H1 (cell line): ENCODE results near the gene CENPO. TPM values are rescaled to one million over a fixed set of nuclear protein-coding genes. Genes with fewer than 3 reads are reported as not detected.

Experiments used
- JUN ChIP-seq: IDR thresholded peaks from 2 replicates; pipeline ENCODE4 v1.6.1; 2011; ENCODE audit warnings: low read depth, mild to moderate bottlenecking, improper control_type of control experiment, low read length
- KDM5A ChIP-seq: fragments of 200-600 bp; IDR thresholded peaks from 2 replicates; pipeline ENCODE4 v1.7.1; 2012; ENCODE audit warnings: mild to moderate bottlenecking, low read length, inconsistent platforms, mixed read lengths
- RFX5 ChIP-seq: IDR thresholded peaks from 2 replicates; pipeline ENCODE4 v1.6.1; 2011; ENCODE audit warnings: low read depth, low read length, improper control_type of control experiment, borderline replicate concordance
- RXRA ChIP-seq: IDR thresholded peaks from 2 replicates; pipeline ENCODE4 v1.6.1; 2011; ENCODE audit warnings: low read depth, mild to moderate bottlenecking, low read length, moderate library complexity; ENCODE audit not compliant: insufficient read depth
- SIN3A ChIP-seq, 2 experiments: IDR thresholded peaks in 1 of 2; conservative IDR thresholded peaks in 1 of 2; 2 replicates each; pipeline ENCODE4 v1.6.1; 2011 to 2012; ENCODE audit warnings: low read length in 2 of 2, improper control_type of control experiment in 1 of 2, low read depth in 1 of 2, mild to moderate bottlenecking in 1 of 2
- TAF7 ChIP-seq: optimal IDR thresholded peaks from 2 replicates; pipeline ENCODE3; 2011; ENCODE audit warnings: low read depth, mild to moderate bottlenecking, inconsistent platforms, low read length, moderate library complexity, borderline replicate concordance
- TBP ChIP-seq: IDR thresholded peaks from 2 replicates; pipeline ENCODE4 v1.6.1; 2011; ENCODE audit warnings: low read depth, low read length, improper control_type of control experiment
- TCF12 ChIP-seq: IDR thresholded peaks from 2 replicates; pipeline ENCODE4 v1.6.1; 2011; ENCODE audit warnings: low read depth, mild to moderate bottlenecking, low read length
- polyA plus RNA-seq, 7 experiments: library from polyadenylated mRNA; depleted of rRNA in 3 of 7; stranded (reverse) in 5 of 7; unstranded in 2 of 7; fragments of >200 nt in 5 of 7; fragments of 200-250 nt in 2 of 7; gene quantifications; 1 replicate in 5 of 7; 2 replicates in 1 of 7; 4 replicates in 1 of 7; pipeline versions ENCODE4 v1.2.1 to v1.2.3, GENCODE V29; 2011 to 2013; ENCODE audit warnings: missing spikeins in 2 of 7, mixed read lengths in 2 of 7
- total RNA-seq: library from RNA; stranded (reverse); fragmentation: NEBNext Ultra II Directional; extraction: Animal tissue kit (Norgen Biotek cat#: 25700); gene quantifications from 2 replicates; pipeline ENCODE4 v1.2.1, GENCODE V29; 2021

The CENPO gene
- total and polyA plus RNA-seq, 2 of the 8 experiments (the other 6 are each of a cell fraction or from before 2014, with no cell fraction given): 34.4 to 46.3 TPM

- TF ChIP-seq SIN3A (conservative IDR thresholded peaks at IDR 0.05 in 1 of 2, IDR thresholded peaks at IDR 0.05 in 1 of 2; ENCODE audit: low read depth in 1 of 2, low read length in 2 of 2) (no peak), JUN (no peak), KDM5A (no peak), TBP (no peak), RXRA (no peak), RFX5 (no peak), TCF12 (no peak), TAF7 (no peak)
Measured at GRCh38 chr2:24852431-24853020, 59.3 kb downstream of the CENPO start (continued).
